RWPE1 (cell line): ENCODE data around the gene MORN5.

Experiments used
- CTCF ChIA-PET: fragments of 350-600 bp; sonication (Branson Sonifier 250); formaldehyde crosslinking; extraction: SDS; loops from one replicate; lab custom pipeline; 2021; lab: Yijun Ruan, JAX
- POLR2A ChIA-PET: fragments of 400-600 bp; formaldehyde crosslinking; extraction: SDS; loops from one replicate; lab custom pipeline; 2020; ENCODE audit warnings: antibody characterized with exemption; ENCODE audit not compliant: low non-redundant PET; lab: Yijun Ruan, JAX
- DNase-seq: peaks from one replicate; pipeline ENCODE4 v3.0.0; 2012; ENCODE audit warnings: low spot score
- H3K27ac ChIP-seq: fragments of 450-650 bp; 2 replicates; pipeline ENCODE4 v1.5.1; 2017
- CTCF ChIP-seq: fragments of 450-650 bp; conservative IDR thresholded peaks from 2 replicates; pipeline ENCODE4 v1.5.1; 2017; ENCODE audit warnings: low read depth, mild to moderate bottlenecking

Gene MORN5

GRCh38 chr9:122234022-122234748, 74.5 kb downstream of the MORN5 start:
- POLR2A ChIA-PET: no interaction called here
- DNase-seq: no peak
- H3K27ac ChIP-seq: no peak overlapping the region
- no peak for TF ChIP-seq CTCF
- CTCF ChIA-PET: interaction anchor here (0.6 kb wide), 2 partner anchors 53 to 93 kb away, joined by 4 to 5 read pairs; no protein-coding TSS in a partner anchor

GRCh38 chr9:122236681-122237080, 77.0 kb downstream of the MORN5 start:
- no peak for DNase-seq
- POLR2A ChIA-PET: no interaction called here
- TF ChIP-seq CTCF: no peak
- no peak overlapping the region for H3K27ac ChIP-seq
- CTCF ChIA-PET: interaction anchor here (0.6 kb wide), 1 partner anchor 144 kb away, joined by 3 read pairs; no protein-coding TSS in a partner anchor

- POLR2A ChIA-PET: no interaction called here
- DNase-seq: no peak
- no peak overlapping the region for H3K27ac ChIP-seq
These were observed 80.0 kb downstream of the MORN5 start for GRCh38 chr9:122239722-122240121.

GRCh38 chr9:122244349-122244748, 84.6 kb downstream of the MORN5 start:
- TF ChIP-seq CTCF: no peak
- no peak overlapping the region for H3K27ac ChIP-seq
- ChIA-PET CTCF (no interaction called here), POLR2A (no interaction called here)
- no peak for DNase-seq

More at GRCh38 chr9:122239722-122240121, 80.0 kb downstream of the MORN5 start:
- TF ChIP-seq CTCF: no peak
- CTCF ChIA-PET: no interaction called here

GRCh38 chr9:122246666-122247065, 87.0 kb downstream of the MORN5 start:
- DNase-seq: no peak
- ChIA-PET CTCF (interaction anchor here (1.1 kb wide), 1 partner anchor 16 kb away, joined by 4 read pairs; no protein-coding TSS in a partner anchor), POLR2A (no interaction called here)
- no peak for TF ChIP-seq CTCF
- no peak overlapping the region for H3K27ac ChIP-seq

- TF ChIP-seq CTCF: no peak
- peak; percentile 93 for DNase-seq
- ChIA-PET CTCF (no interaction called here), POLR2A (no interaction called here)
- H3K27ac ChIP-seq: peak overlapping the region; percentile 91; the same call in 1 of the 2 replicates
These were observed 88.7 kb downstream of the MORN5 start for GRCh38 chr9:122248448-122248865.
